ENCODE results near the gene XKR7.
A peak's percentile ranks its signal among the peaks of the same experiment; 100 is the strongest.
"Not testable (repeated sequence)": the region's sequence is repeated elsewhere in the genome, so short reads cannot be mapped to it uniquely, and the experiment has no call there.

Gene XKR7, protein sequence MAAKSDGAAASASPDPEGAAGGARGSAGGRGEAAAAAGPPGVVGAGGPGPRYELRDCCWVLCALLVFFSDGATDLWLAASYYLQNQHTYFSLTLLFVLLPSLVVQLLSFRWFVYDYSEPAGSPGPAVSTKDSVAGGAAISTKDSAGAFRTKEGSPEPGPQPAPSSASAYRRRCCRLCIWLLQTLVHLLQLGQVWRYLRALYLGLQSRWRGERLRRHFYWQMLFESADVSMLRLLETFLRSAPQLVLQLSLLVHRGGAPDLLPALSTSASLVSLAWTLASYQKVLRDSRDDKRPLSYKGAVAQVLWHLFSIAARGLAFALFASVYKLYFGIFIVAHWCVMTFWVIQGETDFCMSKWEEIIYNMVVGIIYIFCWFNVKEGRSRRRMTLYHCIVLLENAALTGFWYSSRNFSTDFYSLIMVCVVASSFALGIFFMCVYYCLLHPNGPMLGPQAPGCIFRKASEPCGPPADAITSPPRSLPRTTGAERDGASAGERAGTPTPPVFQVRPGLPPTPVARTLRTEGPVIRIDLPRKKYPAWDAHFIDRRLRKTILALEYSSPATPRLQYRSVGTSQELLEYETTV

DNA sequence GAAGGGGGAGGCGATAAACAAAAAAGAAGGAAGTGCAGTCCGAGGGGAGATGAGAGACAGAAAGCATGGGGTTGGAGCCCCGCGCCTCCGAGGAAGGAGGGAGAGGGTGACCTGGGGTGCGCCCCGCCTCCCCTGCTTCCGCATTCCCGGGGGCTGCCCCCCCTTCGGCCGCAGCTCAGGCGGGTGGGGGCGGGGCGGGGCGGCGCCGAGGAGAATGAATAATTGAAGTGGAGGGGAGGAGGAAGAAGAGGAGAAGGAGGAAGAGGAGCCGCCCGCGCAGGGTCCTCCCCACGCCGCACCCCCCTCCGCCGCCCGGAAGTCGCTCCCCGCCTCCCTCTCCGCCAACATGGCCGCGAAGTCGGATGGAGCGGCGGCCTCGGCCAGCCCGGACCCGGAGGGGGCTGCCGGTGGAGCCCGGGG, at the start of gene XKR7:
TSS of gene XKR7 (plus strand) at position 322 of the 420 bp plus-strand sequence. CDS start at position 347, 25 bp downstream.
- peak; percentile 6 for DNase-seq

DNA sequence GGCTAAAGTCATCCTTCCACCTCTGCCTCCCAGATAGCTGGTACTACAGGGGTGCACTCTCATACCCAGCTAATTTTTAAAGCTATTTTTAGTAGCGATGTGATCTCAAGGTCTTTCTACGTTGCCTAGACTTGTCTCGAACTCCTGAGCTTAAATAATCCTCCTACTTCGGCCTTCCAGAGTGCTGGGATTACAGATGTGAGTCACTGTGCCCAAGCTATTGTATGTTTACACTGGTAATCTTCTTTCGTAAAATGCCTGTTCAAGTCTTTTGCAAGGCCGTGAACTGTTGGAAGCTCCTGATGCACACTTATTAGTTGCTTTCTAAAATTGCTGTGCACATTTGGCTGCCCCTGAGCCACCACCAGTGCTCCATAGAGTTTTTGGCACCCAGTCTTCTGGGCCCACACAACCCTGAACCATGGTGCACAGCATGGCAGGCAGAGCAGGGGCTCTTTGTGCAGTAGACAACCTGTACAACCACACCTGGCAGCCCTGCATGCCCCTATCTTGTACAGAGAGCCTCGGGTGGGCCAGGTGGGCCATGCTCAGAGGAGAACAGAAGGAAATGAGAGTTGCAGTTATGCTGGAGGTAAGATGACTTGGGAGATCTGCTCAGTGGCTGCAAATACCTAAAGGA, 49.4 kb upstream of the XKR7 start:
- no peak for DNase-seq

DNA sequence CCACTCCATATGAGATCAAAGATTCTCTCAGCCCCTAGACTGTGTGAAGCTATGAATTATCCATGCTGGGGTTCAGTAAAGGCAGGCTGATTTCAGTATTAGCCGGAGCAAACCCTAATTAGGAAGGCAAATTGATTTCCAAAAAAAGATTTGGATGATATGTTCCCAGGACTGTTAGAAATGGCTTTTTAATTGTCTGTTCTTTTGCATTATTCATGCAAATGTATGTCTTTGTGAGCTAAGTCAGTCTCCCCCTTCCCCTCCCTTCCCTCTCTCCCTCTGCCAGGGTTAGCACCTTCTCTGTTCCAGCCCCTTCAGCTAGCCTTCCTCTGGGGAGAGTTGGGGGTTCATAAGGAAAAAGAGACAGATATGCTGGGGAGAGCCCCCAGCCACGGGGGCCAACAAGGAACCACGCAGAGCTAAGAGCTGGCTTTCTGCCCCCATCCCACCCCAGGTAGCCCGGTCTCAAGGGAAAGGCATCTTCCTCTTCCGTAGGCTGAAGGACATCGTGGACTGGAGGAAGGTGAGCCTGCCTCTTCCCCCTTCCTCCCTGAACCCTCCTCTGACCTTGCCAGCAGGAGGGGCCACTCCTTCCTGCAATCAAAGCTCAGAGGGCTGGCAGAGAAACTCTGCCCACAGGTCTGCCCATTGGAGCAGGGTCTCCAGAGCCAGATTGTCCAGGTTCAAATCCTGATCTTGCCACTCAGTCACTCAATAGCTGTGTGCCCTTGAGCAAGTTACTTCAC, 48.4 kb upstream of the XKR7 start:
- DNase-seq = no peak

DNA sequence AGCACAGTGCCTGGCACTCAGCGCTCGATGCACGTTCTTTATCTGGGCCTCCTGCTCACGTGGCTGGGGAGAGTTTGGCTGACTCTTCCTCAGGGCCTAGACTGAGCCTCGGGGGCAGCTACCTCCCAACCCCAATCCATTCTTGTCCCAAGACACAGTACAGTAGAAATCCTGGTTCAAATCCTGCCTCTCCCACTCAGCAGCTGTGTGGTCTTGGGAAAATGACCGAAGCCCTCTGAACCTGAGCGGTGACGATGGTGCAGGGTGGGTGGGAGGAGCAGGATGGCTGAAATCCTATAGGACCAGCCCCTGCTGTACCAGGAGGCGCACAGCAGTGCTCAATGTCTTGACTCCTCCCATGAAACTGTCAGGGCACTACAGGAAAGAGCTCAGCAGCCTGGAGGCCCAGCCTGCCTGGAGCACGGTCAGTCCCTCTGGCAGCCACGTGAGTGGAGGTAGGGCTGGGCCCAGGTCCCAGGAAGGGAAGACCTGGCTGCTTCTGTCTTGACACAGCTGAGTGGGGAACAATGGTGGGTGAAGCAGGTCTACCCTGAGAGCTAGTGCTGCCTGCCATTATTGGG, 47.6 kb upstream of the XKR7 start:
- no peak for DNase-seq

DNA sequence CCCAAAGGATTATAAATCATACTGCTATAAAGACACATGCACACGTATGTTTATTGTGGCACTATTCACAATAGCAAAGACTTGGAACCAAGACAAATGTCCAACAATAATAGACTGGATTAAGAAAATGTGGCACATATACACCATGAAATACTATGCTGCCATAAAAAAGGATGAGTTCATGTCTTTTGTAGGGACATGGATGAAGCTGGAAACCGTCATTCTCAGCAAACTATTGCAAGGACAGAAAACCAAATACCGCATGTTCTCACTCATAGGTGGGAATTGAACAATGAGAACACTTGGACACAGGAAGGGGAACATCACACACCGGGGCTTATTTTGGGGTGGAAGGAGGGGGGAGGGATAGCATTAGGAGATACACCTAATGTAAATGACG, 46.5 kb upstream of the XKR7 start:
- DNase-seq = not testable (repeated sequence)

DNA sequence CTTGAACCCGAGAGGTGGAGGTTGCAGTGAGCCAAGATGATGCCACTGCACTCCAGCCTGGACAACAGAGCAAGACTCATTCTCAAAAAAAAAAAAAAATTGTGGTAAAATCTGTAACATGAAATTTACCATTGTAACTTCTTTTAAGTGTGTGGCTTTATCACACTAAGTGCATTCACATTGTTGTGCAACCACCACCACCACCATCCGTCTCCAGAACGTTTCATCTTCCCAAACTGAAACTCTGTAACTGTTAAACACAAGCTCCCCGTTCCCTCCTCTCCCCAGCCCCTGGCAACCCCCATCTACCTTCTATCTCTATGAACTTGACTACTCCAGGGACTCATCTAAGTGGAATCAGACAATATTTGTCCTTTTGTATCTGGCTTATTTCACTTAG, 45.8 kb upstream of the XKR7 start:
- DNase-seq = no peak

DNA sequence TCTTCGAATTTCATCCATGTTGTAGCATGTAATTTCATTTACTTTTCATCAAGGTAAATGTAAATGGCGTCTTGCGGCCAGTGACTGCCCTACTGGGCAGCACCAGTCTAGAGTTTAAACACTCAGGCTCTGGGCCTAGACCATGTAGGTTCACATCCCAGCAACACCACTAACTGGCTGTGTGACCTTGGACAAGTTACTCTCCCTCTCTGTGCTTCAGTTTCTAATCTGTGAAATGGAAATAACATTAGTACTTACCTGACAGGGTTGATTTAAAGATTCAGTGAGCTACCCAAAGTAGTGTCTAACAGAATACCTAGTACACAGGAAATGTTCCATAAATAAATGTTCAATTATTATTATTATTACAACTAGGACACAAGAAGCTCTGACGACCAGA, 45.4 kb upstream of the XKR7 start:
- DNase-seq = no peak

DNA sequence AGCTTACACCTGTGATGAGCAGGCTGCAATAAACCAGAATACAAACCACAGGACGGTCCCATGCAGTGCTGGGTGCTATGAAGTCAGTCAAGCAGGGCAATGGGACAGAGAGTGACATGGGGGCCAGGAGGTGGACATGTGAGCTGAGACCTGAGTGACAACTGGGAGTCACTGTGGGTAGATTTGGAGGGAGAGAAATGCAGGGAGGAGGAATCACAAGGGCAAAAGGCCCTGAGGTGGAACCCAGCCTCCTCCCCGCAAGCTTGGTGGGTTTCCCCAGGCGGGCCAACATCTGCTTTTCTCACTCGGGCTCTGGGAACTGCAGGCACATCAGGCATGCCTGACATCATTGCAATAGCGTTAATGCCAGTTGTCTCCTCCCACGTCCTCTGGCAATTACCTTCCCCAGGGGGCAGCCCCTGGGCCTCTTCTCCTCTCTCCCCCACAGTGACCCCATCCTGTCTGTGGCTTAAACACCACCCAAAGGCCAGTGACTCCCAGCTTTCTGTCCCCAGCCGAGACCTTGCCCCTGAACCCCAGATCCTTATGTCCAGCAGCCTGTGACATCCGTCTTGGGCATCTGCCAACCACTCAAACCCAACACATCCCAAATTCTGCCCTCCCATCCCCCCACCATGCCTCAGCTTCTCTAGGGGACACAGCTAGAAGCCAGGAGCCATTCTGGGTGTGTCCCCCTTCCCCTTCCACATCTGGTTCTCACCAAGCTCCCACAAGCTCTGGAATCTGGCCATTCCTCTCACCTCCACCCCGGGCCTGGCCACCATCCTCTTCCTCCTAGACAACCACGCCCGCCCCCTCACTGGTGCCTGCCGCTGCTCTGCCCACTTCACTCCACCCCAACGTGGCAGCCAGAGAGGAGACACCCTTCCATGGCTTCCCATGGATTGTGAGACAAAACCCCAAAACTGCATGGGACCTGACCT, 44.3 kb upstream of the XKR7 start:
- DNase-seq = no peak

DNA sequence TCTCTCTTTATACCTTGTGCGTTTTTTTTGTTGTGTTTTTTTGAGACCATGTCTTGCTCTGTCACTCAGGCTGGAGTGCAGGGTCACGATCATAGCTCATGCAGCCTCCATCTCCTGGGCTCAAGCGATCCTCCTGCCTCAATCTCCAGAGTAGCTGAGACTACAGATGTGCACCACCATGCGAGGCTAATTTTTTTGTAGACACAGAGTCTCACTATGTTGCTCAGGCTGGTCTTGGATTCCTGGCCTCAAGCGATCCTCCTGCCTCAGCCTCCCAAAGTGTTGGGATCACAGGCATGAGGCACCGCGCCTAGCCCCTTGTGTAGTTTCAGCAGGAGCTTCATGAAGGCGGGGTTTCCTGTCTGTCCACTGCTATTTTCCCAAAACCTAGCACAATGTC, 43.4 kb upstream of the XKR7 start:
- DNase-seq = no peak

DNA sequence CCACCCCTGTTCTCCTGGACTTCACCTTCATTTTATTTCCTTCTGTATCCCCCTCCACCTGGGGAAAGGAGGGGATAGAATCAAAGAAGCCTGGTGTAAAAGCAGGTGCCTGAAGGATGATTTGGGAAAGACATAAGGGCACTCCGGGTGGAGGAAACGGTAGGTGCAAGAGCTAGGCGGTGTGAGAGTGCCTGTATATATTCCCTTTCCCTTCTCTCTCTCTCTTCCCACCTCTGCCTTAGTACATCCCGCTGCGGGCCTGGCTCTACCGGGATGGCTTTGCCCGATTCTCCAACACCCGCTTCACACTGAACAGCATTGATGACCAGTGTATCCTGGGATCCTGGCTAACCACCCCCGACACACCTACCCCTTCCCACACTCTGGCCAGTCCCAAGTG, 42.3 kb upstream of the XKR7 start:
- DNase-seq = no peak

DNA sequence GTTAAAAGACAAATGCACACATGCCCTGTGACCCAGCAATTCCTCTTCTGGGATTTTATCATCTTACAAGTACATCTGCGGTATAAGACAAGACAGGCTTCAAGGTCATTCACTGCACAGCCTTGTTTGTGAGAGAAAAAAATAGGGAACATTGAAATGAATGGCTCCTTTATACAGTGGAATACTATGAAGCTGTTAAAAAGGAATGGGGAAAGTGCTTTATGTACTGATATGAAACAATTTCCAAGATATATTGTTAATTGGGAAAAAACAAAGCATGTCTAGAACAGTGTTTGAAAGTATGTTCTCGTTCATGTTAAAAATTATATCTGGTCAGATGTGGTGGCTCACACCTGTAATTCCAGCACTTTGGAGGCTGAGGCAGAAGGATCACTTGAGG, 41.5 kb upstream of the XKR7 start:
- no peak for DNase-seq

DNA sequence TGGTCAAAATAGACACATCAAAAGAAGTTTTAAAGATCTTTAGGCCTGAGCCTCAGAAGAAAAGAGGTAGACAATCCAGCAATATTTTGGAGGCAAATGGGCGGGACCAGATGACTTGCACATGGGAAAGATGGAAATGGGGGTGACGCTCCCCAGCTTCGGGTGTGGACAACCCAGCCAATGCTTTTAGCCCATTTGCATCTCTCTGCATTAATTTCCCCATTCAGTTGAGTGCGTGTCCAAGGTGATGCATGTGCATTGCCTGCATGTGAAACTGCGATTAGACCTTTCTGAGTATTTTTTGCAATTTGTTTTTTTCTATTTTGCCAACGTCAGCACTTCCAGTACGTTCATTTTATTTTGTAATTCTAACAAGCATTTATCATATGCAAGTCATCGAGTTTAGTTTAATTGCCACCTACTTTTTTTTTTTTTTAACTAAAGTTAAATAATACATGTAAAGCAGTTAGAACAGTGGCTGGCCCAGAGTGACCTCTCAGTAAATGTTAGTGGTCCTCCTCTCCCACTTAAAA, 40.3 kb upstream of the XKR7 start:
- no peak for DNase-seq

DNA sequence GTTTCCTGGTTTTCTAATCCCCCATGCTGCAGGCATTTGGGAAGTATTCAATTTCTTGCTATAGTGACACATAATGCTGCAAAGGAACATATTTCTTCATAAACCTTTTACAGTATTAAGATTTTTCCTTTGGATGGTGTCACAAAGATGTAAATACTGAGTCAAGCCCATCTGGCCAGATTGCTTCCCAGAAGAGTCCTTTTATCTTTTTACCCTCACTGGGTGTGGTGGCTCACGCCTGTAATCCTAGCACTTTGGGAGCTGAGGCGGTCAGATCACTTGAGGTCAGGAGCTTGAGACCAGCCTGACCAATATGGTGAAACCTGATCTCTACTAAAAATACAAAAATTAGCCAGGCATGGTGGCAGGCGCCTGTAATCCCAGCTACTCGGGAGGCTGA, 38.3 kb upstream of the XKR7 start:
- DNase-seq = not testable (repeated sequence)

DNA sequence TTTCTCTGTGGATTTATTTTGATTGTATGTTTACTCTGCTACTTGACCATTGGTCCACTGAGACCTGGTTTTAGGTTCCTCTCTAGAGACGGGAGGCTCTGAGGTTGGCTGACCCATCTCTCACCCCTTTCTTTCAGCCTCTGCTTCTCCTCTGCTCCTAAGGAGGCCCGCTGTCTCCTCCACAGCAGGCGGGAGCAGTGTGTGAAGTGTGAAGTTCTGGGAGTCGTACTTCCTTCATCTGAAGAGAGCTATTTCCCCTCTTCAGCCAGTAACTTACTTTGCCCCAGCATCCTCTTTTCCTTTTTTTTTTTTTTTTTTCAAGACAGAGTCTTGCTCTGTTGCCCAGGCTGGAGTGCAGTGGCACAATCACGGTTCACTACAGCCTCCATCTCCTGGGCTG, 37.2 kb upstream of the XKR7 start:
- no peak for DNase-seq

DNA sequence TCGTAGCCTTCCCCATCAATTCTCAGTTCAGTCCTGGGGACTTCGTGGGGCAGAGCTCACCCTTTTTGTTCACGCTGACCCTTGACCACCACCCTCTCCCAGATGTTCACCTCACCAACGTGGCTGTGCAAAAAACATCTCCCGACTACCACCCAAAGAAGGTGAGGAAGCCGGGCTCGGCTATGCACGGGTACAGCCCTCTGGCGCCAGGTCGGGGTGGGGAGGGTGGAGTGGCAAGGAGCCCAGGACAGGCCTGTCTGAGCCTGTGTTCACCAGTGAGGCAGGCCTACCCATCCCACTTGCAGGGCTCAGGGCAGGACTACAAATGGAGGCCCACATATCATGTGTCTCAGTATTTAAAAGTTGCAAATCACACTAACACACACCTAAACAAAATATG, 34.3 kb upstream of the XKR7 start:
- no peak for DNase-seq

DNA sequence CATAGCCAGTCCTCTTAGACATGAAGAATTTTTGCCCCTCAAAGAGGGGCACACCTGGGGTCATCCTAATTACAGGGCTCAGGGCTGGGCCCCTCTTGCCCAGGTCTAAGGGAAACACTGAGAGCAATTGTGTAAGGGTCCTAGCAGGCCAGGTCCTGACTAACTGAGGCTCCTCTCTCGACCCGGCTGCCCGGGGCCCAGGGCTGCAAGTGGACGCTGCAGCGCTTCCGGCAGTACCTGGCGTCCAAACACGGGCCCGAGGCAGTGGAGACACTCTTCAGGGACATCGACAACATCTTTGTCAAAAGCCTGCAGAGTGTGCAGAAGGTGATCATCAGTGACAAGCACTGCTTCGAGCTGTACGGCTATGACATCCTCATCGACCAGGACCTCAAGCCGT, 33.5 kb upstream of the XKR7 start:
- DNase-seq = no peak

DNA sequence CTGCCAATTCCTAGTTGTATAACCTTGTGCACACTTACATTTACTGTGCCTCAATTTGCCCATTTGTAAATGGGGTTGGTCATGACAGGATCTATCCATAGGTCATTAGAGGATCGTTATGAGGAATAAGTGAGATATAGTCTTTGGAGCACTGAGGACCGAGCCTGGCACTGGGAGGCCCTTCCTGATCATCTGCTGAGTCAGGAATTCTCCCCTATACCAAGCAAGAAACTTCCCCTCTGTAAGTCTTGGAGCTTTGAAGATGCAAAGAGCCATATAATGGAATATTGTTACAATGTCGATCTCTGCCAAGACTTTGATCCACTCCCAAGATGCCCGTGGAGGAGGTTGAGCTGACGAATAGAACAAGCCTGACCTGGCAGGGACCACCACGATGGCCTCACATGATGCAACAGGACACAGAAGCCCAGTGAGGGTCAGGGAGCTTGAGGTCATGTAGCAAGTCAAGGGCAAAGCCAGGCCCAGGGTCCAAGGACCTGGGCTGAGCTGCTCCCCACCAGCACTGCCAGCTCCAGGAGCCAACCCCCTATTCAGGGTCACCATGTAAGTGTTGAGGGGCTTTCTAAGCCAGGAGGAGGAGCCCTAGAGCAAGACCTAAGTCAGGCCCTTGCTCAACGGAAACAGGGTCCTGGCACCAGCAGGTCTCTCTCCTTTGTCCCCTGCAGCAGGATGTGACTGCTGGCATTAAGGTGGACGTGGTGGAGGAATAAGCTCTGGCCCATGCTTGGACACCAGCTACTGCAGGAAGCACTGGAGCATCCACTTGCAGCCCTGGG, 32.8 kb upstream of the XKR7 start:
- no peak for DNase-seq

DNA sequence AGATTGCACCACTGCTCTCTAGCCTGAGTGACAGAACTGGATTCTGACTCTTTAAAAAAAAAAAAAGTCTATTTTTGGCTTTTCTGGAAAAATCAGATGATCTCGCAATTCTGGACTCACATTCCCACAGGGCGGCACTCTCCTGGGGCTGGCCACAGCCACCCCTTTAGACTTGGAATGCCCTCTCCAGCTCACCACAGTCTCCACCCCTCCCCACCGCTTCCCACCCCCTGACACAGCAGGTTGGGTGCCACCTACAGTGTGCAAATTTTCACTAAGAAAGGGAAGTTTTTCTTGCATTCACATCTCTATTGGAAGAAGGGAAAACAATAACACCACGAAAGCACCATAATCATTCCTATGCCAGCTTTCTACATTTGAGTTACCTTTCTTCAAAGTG, 31.5 kb upstream of the XKR7 start:
- DNase-seq = no peak

DNA sequence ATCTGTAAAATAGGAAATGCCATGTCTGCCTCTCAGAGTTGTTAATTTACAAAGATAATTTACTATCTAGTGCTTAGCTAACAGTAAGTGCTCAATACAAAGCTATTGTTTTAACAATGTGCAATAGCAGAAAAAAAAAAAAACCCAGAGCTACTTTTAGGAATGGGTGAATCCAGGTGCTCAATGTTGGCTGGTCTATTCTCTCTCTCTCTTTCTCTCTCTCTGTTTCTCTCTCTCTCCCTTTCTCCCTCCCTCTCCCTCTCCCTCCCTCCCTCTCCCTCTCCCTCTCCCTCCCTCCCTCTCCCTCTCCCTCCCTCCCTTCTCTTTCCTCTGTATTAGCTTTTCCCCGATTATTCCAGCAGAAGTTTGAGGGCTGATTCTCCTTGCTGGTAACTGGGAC, 30.1 kb upstream of the XKR7 start:
- no peak for DNase-seq

DNA sequence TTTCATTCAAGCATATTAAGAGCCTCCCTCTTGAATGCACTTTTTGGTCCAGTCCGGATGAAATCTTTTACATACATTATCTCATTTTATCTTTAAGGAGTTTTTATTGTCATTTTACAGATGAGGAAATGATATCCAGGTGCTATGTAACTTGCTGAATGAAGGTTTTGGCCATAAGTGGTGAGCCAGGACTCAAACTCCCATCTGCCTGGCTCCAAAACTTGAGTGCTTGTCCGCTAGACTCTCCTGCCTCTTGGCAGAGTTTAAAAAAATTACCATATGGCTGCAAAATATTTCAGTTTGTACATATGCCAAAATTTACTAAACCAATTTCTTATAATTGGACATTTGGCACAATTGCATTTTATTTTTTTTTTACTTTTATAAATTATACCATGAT, 28.3 kb upstream of the XKR7 start:
- DNase-seq = no peak

DNA sequence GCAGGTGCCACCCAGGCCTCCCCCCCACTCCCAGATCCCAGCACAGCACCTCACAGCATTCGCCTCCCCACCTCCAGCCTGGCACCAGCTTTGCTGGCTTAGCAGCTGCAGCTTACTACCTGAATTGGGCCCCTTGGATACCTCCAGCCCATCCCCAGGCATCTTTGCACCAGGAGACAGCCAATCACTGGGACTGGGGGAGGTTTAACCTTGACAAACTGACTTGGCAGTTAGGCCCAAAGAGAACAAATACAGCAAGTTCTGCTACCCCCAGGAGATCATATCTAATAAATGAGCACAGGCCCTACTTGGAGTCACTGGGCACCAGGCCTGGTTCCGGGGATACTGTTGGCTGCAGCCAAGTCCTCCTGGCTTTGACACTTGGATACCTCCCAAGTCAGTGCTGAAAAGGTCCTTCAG, 24.9 kb upstream of the XKR7 start:
- DNase-seq = no peak

Data from activated CD4-positive, alpha-beta T cell treated with anti-CD3 and anti-CD28 coated beads for 48 hours (primary cell).